ENCODE data around the gene PPTC7. TPM values are rescaled to one million over a fixed set of nuclear protein-coding genes. Genes with fewer than 3 reads are reported as not detected.

Gene PPTC7
- polyA plus RNA-seq, 2 donors, result 4.7 to 9.4 TPM

DNA sequence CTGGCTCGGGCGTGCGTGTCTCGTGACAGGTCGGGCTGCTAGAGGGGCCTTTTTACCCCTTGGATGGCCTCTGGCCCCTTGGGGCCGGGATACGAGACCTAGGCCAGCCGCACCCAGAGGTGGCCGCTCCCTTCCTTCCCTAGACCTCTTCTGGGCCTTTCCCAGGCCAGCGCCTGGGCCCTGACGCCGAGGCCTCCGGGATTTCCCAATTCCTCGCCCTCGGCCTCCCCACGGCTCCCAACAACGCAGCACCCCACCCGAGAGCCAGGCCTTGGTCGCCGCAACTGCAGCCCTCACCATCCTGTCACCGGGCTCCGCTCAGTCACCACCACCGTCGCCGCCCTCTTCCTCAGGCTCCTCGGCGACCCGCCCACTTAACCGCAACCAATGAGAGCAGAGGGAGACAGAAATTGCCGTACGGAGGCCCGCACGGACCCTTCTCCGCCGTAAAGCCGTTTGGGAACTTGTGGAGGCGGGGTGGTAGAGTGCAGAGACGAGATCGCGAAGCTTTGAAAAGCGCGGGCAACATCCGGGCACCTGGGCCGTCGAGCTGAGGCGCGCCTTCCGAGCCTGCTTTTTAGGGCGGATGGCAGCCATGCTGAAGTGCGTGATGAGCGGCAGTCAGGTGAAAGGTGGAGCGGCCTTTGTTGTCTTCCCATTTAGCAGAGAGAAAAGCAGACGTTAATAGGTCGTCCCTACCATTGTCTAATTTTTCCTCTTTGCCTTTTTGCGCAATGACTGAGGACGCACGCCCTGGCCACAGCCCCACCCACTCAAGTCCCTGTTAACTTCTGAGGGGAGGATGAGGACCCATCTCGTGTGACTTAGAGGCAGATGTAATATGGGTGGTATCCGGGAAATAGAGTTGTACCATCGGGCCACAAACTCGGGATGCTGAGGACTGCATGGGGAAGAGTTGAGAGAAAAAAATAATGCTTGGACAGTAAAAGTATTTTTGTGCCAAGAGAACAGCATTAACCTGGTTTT lies 81.1 kb downstream of the PPTC7 start, which contains the start of the genes RAD9B and VPS29:
RAD9B (plus strand) TSS at position 580 of the 987 bp plus-strand sequence; CDS start at position 587, 7 bp downstream.
VPS29 (minus strand) TSS at position 360 of the 987 bp plus-strand sequence; CDS start at position 300, 60 bp downstream.
- peak within 1 kb of the TSS; percentile 97 to 98 for H3K27ac ChIP-seq (ENCODE audit: low read depth in 2 of 2, low read length in 1 of 2)
- WGBS, 2 donors, result 9% methylated on average over 61 of the region's 61 CpGs
- H3K27me3 ChIP-seq (ENCODE audit: control insufficient read depth in 1 of 2, insufficient read depth in 2 of 2, low read length in 2 of 2), result no peaks in the 10 kb centered on the region
- no peaks in the 10 kb centered on the region for H3K9me3 ChIP-seq (ENCODE audit: control insufficient read depth in 2 of 2, insufficient read depth in 1 of 2, low read depth in 1 of 2, low read length in 1 of 2)
- H3K4me3 ChIP-seq (ENCODE audit: low read depth in 1 of 2, low read length in 2 of 2), result peak within 1 kb of the TSS; percentile 95 to 99
- H3K4me1 ChIP-seq (ENCODE audit: control insufficient read depth in 2 of 2, insufficient read depth in 2 of 2, low read length in 1 of 2), result no peaks in the 10 kb centered on the region
- no peaks in the 10 kb centered on the region for H3K36me3 ChIP-seq (ENCODE audit: control insufficient read depth in 2 of 2, insufficient read depth in 2 of 2, low read length in 1 of 2)

DNA sequence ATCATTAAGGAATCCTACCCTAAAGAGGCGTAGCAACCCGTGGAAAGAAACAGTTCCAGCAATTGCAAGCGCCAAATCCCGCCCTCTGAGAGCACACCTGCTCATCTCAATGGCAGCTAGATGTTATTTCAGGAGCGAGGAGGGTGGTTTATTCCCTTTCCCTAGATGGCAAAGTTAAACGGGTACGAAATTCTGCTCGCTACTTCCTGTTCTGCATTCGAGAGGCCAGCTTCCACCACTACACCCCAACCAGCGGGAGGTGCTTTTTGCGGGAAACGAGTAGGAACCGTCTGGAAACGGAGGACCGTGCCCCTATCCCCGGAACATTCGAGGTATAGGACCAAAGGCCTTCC lies 81.7 kb downstream of the PPTC7 start:
- WGBS, 2 donors, result 0% methylated on average over 17 of the region's 17 CpGs
- no peaks in the 10 kb centered on the region for H3K4me1 ChIP-seq (ENCODE audit: control insufficient read depth in 2 of 2, insufficient read depth in 2 of 2, low read length in 1 of 2)
- H3K27ac ChIP-seq (ENCODE audit: low read depth in 2 of 2, low read length in 1 of 2), result peak overlapping the region; percentile 97 to 98
- H3K27me3 ChIP-seq (ENCODE audit: control insufficient read depth in 1 of 2, insufficient read depth in 2 of 2, low read length in 2 of 2), result no peaks in the 10 kb centered on the region
- peak overlapping the region; percentile 95 to 99 for H3K4me3 ChIP-seq (ENCODE audit: low read depth in 1 of 2, low read length in 2 of 2)
- H3K36me3 ChIP-seq (ENCODE audit: control insufficient read depth in 2 of 2, insufficient read depth in 2 of 2, low read length in 1 of 2), result no peaks in the 10 kb centered on the region
- H3K9me3 ChIP-seq (ENCODE audit: control insufficient read depth in 2 of 2, insufficient read depth in 1 of 2, low read depth in 1 of 2, low read length in 1 of 2), result no peaks in the 10 kb centered on the region

DNA sequence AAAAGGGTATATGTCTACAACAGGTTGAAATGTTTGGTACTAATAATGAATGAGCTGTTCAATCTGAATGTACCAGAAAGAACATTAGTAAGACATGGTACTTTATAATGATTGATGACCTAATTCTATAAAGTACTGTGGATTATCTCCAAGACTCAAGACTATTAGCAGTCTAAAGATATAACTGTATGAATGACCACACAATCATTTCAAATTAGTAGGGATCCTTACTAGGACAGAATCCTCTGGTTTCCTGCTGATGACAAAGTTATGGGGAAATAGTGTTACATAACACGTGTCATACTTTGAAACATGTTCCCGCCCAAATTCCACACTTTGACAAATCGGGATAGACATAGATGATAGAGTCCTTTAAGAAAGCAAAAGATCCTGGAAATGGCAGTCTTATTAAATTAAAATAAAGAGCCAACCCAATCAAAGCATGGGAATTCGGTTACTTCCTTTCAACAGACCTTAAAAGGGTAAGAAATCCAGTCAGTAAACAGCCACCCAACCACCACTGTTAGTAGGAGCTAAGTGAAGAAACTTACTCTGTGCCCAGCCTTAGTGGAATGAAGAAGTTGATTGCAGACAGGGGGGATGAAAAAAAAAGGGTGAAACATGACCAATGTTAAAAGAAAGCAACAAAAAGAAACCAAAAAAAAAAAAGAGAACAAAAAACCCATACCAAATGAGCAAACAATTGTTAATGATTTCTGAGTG lies 84.0 kb downstream of the PPTC7 start:
- peaks cover 0 to 2% of the 10 kb centered on the region in 2 donors for H3K36me3 ChIP-seq (ENCODE audit: control insufficient read depth in 2 of 2, insufficient read depth in 2 of 2, low read length in 1 of 2)
- no peak overlapping the region for H3K4me3 ChIP-seq (ENCODE audit: low read depth in 1 of 2, low read length in 2 of 2)
- WGBS, 2 donors, result 52 to 56% methylated on average over 4 of the region's 4 CpGs
- H3K4me1 ChIP-seq (ENCODE audit: control insufficient read depth in 2 of 2, insufficient read depth in 2 of 2, low read length in 1 of 2), result no peaks in the 10 kb centered on the region
- no peaks in the 10 kb centered on the region for H3K27me3 ChIP-seq (ENCODE audit: control insufficient read depth in 1 of 2, insufficient read depth in 2 of 2, low read length in 2 of 2)
- peak overlapping the region in 1 of 2 donors; percentile 41 for H3K27ac ChIP-seq (ENCODE audit: low read depth in 2 of 2, low read length in 1 of 2)
- no peaks in the 10 kb centered on the region for H3K9me3 ChIP-seq (ENCODE audit: control insufficient read depth in 2 of 2, insufficient read depth in 1 of 2, low read depth in 1 of 2, low read length in 1 of 2)

Other genes with a start within 250 kb of the PPTC7 start
- gene ANAPC7, start 179.6 kb downstream of the PPTC7 start, polyA plus RNA-seq, result 10 to 100 TPM; 49.6 to 75.8 TPM
- 100 to 1,000 TPM; 395 to 601 TPM for gene ARPC3, start 133.0 kb downstream of the PPTC7 start, polyA plus RNA-seq
- 10 to 100 TPM in 1 of 2 donors, 1 to 10 TPM in 1; 8.8 to 14.8 TPM for gene GPN3, start 115.1 kb downstream of the PPTC7 start, polyA plus RNA-seq
- 1 to 10 TPM; 3.8 to 4.5 TPM for gene FAM216A, start 114.5 kb downstream of the PPTC7 start, polyA plus RNA-seq
- 100 to 1,000 TPM; 161 to 188 TPM for gene VPS29, start 81.2 kb downstream of the PPTC7 start, polyA plus RNA-seq
- gene RAD9B, start 81.0 kb downstream of the PPTC7 start, polyA plus RNA-seq, result under 1 TPM; 0.20 to 0.28 TPM
- 10 to 100 TPM in 1 of 2 donors, 1 to 10 TPM in 1; 9.2 to 14.7 TPM for gene TCTN1, start 30.8 kb upstream of the PPTC7 start, polyA plus RNA-seq
- gene HVCN1, start 105.8 kb upstream of the PPTC7 start, polyA plus RNA-seq, result 1 to 10 TPM; 1.3 to 1.4 TPM
- gene PPP1CC, start 159.6 kb upstream of the PPTC7 start, polyA plus RNA-seq, result 10 to 100 TPM; 63.2 to 65.3 TPM

All from esophagus (tissue), 2 donors.